ENCODE results near the gene KLF16. TPM values are rescaled to one million over a fixed set of nuclear protein-coding genes. Genes with fewer than 3 reads are reported as not detected.
A peak's percentile ranks its signal among the peaks of the same experiment; 100 is the strongest.

Gene KLF16
- total RNA-seq, 4 donors from 2014 or later, result 9.0 to 18.3 (median 11.6) TPM

GRCh38 chr19:1848399-1849131 lies 14.8 kb downstream of the KLF16 start, which contains the start of gene REXO1:
Gene REXO1 (minus strand): TSS chr19:1848483. CDS start chr19:1848358, 125 bp downstream.
- WGBS, 2 donors (ENCODE audit: low coverage in 1 of 2), result 2% methylated on average over 9 to 48 of the region's 60 CpGs
- peak; percentile 98 for DNase-seq
- in situ Hi-C loops (cut with MboI; ENCODE audit: low pct_ligation_motif_present in 1 of 4, low pct_unique_long_range_greater_than_20kb in 1 of 4, low sequenced_read_pairs in 3 of 4) (no loop called here), intact Hi-C loops (cut with DNase I; ENCODE audit: low total_unique reads) (no loop called here)
- H3K4me1 ChIP-seq, result peaks cover 28 to 67% (median 60%) of the 10 kb centered on the region in 4 donors
- H3K27me3 ChIP-seq, result no peaks in the 10 kb centered on the region
- TF ChIP-seq CTCF (IDR thresholded peaks at IDR 0.05) (peak; percentile 88 to 97 (median 96)), EP300 (IDR thresholded peaks at IDR 0.05; ENCODE audit: low read depth) (no peak), POLR2AphosphoS5 (IDR thresholded peaks at IDR 0.05) (peak; percentile 41 to 55 (median 55)), POLR2A (IDR thresholded peaks at IDR 0.05) (peak; percentile 48)
- H3K27ac ChIP-seq, result peak within 1 kb of the TSS; percentile 94 to 99 (median 97)
- no peaks in the 10 kb centered on the region for H3K9me3 ChIP-seq
- H3K36me3 ChIP-seq, result no peaks in the 10 kb centered on the region
- H3K4me3 ChIP-seq, result peak within 1 kb of the TSS; percentile 95 to 99 (median 97)

GRCh38 chr19:1847684-1848398 lies 15.5 kb downstream of the KLF16 start:
- H3K9me3 ChIP-seq, result no peaks in the 10 kb centered on the region
- 1% methylated on average over 41 of the region's 72 CpGs; no CpG with 5 or more reads in 1 of the 2 donors for WGBS, 2 donors (ENCODE audit: low coverage in 1 of 2)
- H3K4me3 ChIP-seq, result peak overlapping the region; percentile 95 to 99 (median 97)
- in situ Hi-C loops (cut with MboI; ENCODE audit: low pct_ligation_motif_present in 1 of 4, low pct_unique_long_range_greater_than_20kb in 1 of 4, low sequenced_read_pairs in 3 of 4), result no loop called here
- peaks cover 26 to 67% (median 52%) of the 10 kb centered on the region in 4 donors for H3K4me1 ChIP-seq
- DNase-seq, result peak; percentile 61
- no peaks in the 10 kb centered on the region for H3K36me3 ChIP-seq
- TF ChIP-seq POLR2AphosphoS5 (IDR thresholded peaks at IDR 0.05), result no peak
- peak; percentile 36 for TF ChIP-seq POLR2A (IDR thresholded peaks at IDR 0.05)
- intact Hi-C loops (cut with DNase I; ENCODE audit: low total_unique reads), result no loop called here
- no peaks in the 10 kb centered on the region for H3K27me3 ChIP-seq
- H3K27ac ChIP-seq, result peak overlapping the region; percentile 94 to 99 (median 97)

GRCh38 chr19:1847348-1847683 lies 16.1 kb downstream of the KLF16 start:
- WGBS, 2 donors (ENCODE audit: low coverage in 1 of 2), result 7 to 12% methylated on average over 6 to 12 of the region's 12 CpGs
- intact Hi-C loops (cut with DNase I; ENCODE audit: low total_unique reads), result no loop called here
- Histone ChIP-seq H3K36me3 (no peaks in the 10 kb centered on the region), H3K4me3 (peak overlapping the region; percentile 95 to 99 (median 97)), H3K9me3 (no peaks in the 10 kb centered on the region), H3K27ac (peak overlapping the region; percentile 94 to 99 (median 97)), H3K27me3 (no peaks in the 10 kb centered on the region), H3K4me1 (peaks cover 24 to 67% (median 47%) of the 10 kb centered on the region in 4 donors)
- TF ChIP-seq POLR2A (IDR thresholded peaks at IDR 0.05) (no peak), EP300 (IDR thresholded peaks at IDR 0.05; ENCODE audit: low read depth) (no peak), CTCF (IDR thresholded peaks at IDR 0.05) (no peak), POLR2AphosphoS5 (IDR thresholded peaks at IDR 0.05) (no peak)
- DNase-seq, result no peak
- in situ Hi-C loops (cut with MboI; ENCODE audit: low pct_ligation_motif_present in 1 of 4, low pct_unique_long_range_greater_than_20kb in 1 of 4, low sequenced_read_pairs in 3 of 4), result no loop called here

- Histone ChIP-seq H3K27ac (peak overlapping the region in 3 of 4 donors; percentile 94 to 99 (median 97)), H3K9me3 (no peaks in the 10 kb centered on the region), H3K4me3 (peak overlapping the region in 3 of 4 donors; percentile 95 to 99 (median 96)), H3K36me3 (no peaks in the 10 kb centered on the region), H3K4me1 (peaks cover 22 to 66% (median 41%) of the 10 kb centered on the region in 4 donors), H3K27me3 (no peaks in the 10 kb centered on the region)
- TF ChIP-seq POLR2A (IDR thresholded peaks at IDR 0.05), result no peak
- no peak for TF ChIP-seq POLR2AphosphoS5 (IDR thresholded peaks at IDR 0.05)
- TF ChIP-seq CTCF (IDR thresholded peaks at IDR 0.05), result no peak
- no peak for TF ChIP-seq EP300 (IDR thresholded peaks at IDR 0.05; ENCODE audit: low read depth)
- intact Hi-C loops (cut with DNase I; ENCODE audit: low total_unique reads) (no loop called here), in situ Hi-C loops (cut with MboI; ENCODE audit: low pct_ligation_motif_present in 1 of 4, low pct_unique_long_range_greater_than_20kb in 1 of 4, low sequenced_read_pairs in 3 of 4) (no loop called here)
- 81 to 82% methylated on average over 3 to 29 of the region's 29 CpGs for WGBS, 2 donors (ENCODE audit: low coverage in 1 of 2)
- no peak for DNase-seq
Measured at GRCh38 chr19:1846517-1847204, 16.7 kb downstream of the KLF16 start.
